ENCODE results near the gene CIDEA.
"Not testable (repeated sequence)": the region's sequence is repeated elsewhere in the genome, so short reads cannot be mapped to it uniquely, and the experiment has no call there.

Gene CIDEA, protein sequence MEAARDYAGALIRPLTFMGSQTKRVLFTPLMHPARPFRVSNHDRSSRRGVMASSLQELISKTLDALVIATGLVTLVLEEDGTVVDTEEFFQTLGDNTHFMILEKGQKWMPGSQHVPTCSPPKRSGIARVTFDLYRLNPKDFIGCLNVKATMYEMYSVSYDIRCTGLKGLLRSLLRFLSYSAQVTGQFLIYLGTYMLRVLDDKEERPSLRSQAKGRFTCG

DNA sequence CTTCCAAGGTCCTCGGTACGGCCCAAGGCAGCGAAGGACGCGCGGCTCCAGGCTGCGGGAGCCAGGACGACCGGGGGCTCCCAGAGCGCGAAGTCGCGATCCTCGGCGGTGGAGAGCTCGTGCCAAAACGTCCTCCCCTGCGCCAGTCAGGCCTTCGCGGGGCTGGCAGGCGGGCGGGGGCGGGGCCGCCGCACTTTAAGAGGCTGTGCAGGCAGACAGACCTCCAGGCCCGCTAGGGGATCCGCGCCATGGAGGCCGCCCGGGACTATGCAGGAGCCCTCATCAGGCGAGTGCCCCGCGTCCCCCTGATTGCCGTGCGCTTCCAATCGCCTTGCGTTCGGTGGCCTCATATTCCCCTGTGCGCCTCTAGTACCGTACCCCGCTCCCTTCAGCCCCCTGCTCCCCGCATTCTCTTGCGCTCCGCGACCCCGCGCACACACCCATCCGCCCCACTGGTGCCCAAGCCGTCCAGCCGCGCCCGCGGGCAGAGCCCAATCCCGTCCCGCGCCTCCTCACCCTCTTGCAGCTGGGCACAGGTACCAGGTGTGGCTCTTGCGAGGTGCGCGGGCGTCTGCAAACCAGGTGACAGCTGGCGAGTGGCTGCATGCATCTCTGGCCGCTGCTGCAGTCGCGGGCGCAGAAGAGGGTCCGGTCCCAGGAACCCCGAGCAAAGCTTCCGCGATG is at the start of gene CIDEA:
Gene CIDEA, plus strand, starts transcription at position 226 of the 684 bp plus-strand sequence. Its CDS starts 23 bp downstream, at position 249.
- peak; percentile 8 for DNase-seq

DNA sequence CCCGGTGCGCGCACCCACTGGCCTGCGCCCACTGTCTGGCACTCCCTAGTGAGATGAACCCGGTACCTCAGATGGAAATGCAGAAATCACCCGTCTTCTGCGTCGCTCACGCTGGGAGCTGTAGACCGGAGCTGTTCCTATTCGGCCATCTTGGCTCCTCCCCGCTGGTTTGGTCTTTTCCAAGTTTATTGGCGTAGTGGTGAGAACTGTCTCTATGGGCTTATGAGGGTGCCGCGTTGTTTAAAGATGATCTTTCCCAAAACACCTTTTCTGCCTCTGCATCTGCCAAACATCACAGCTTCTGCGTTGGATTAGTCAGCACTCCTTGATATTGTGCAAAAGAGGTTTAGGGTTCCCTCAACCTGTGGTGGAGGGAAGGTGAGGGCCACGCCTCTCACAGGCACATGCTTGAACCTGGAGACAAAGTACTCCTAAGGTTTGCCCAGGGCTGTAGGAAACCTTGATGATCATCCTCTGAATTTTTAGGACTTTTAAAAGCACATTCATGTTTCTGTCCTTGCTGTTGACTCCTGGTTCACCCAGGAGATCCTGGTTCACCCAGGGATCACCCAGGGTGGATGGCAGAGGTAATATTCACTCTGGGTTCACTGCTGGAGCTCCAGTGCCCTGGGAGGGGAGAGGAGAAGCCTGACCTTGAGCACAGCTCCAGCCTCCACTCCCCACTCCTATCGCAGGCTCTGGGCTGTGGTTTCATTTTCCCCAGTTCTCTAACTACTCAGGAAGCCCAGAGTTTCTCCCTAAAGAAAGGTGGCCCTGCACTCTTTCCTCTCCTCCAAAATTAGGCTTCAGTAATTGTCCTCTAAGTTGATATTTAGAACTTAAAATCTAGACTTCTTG is 45.6 kb upstream of the CIDEA start:
- DNase-seq: not testable (repeated sequence)

DNA sequence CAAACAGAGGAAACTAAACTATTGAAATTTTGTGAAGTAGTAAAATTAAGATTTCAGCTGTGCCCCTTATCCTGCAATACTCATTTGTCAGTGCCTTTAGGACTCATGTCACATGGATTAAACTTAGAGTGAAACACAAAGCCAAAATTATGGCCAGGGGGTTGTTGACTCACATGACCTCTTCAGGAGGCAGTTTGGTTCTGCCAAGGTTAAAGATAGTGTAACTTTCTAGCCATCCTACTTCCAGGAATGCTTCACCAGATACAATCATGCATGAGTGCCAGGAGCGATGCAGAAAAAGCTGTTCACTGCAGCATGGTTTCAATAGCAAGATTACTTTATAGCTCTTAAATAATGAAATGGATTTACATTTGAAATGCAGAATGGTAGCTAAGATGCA is 41.9 kb upstream of the CIDEA start:
- DNase-seq: not testable (repeated sequence)

DNA sequence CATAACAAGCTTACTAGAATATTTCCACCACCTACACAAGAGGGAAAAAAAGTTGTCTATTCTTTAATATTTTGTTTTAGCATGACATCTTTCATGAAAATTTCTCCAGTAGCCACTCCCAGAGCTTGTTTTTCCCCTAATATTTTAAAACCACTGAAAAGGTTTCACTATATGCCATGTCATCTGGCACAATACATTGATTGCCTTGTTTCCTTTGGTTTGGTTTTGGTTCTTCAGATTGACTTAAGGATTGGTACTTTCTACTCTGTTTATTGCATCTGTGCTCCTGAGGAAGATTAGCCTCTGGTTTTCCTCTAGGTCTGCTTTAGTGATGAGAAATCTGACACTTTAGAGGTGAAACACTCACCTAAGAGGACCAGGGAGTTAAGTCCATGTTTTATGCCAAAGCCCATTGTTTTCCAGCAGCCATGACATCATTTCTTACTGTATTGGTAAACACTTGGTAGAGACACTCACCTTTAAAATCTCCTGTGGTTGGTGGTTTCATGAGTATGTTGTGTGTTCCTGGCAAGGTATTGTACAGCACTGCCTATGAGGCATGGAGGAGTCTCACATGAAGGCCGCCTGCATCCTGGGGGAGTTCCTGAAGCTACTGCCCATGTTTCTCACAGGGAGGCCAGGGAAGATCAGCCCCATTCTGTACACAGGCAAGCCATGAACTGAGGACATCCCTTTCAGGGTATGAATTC is 39.7 kb upstream of the CIDEA start:
- not testable (repeated sequence) for DNase-seq

DNA sequence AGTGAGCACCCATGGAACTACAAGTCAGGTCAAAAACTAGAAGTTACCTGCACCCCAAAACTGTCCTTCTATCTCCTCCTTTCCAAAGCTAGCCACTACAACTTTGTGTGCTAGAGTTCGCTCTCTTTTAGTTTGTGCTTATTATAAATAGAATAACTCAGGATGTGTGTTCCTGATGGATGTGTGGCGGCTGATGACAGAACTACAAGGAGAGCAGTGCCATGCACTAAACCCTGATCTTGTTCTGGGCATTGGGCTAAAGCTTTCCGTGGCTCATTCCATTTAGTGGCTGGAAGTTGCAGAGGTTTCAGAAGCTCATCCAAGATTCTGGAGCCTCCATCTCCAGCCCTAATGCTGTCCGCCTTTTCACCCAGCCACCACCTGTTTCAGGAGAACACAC is 37.7 kb upstream of the CIDEA start:
- DNase-seq: not testable (repeated sequence)

DNA sequence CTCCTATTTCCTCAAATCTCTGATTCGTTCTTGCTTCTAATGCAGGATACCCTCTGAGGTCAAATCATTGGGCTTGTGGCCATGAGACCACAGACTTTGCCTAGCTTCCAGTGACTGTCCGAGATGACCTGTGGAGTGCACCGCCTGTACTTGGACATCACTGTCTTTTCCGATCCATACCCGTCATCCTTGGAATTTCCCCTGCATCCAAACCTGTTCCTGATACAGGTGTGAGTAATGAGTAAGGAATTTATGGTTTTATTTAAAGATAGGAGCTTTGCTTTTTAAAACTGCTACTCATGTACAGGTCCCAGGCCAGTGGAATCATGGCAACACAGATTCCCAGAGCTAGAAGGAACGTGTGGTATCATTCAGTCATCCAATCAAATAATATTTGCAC is 35.6 kb upstream of the CIDEA start:
- not testable (repeated sequence) for DNase-seq

DNA sequence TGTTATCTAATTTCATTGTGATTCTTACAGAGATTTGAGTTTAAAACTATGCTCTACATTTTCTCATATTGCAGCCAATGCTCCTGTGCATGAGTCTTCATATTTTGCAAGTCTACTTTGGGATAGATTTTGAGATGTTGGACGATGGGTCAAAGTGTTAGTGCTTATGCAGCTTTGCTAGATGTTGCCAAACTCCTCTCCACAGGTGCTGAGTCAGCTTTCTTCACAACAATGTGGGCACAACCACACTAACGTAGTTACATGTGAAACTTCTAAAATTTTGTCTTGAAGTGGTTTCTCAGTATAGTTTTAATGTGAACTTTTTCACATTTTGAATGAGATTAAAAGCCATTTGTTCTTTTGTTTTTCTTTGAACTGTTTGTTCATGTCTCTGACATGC is 32.1 kb upstream of the CIDEA start:
- DNase-seq: not testable (repeated sequence)

DNA sequence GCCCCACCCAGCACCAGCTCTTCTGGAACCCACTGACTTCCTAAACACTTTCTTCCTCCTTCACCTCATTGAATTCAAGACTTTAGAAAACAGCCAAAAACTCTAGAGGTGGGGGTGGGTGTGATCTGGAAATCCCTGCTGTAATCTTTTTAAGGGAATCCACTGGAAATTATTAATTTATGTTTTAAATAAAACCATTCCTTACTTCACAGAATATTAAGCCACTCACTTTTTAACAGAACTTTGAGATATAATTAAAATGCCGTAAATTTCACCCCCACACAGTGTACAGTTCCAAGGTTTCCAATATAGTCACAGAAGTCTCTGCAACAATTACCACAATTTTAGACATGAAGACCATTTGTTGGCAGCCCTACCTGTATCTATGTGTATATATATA is 30.8 kb upstream of the CIDEA start:
- DNase-seq: not testable (repeated sequence)

DNA sequence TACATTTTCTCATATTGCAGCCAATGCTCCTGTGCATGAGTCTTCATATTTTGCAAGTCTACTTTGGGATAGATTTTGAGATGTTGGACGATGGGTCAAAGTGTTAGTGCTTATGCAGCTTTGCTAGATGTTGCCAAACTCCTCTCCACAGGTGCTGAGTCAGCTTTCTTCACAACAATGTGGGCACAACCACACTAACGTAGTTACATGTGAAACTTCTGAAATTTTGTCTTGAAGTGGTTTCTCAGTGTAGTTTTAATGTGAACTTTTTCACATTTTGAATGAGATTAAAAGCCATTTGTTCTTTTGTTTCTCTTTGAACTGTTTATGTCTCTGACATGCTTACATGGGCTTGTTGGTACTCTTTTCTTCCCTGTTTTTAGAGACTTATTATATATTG is 27.4 kb upstream of the CIDEA start:
- not testable (repeated sequence) for DNase-seq

DNA sequence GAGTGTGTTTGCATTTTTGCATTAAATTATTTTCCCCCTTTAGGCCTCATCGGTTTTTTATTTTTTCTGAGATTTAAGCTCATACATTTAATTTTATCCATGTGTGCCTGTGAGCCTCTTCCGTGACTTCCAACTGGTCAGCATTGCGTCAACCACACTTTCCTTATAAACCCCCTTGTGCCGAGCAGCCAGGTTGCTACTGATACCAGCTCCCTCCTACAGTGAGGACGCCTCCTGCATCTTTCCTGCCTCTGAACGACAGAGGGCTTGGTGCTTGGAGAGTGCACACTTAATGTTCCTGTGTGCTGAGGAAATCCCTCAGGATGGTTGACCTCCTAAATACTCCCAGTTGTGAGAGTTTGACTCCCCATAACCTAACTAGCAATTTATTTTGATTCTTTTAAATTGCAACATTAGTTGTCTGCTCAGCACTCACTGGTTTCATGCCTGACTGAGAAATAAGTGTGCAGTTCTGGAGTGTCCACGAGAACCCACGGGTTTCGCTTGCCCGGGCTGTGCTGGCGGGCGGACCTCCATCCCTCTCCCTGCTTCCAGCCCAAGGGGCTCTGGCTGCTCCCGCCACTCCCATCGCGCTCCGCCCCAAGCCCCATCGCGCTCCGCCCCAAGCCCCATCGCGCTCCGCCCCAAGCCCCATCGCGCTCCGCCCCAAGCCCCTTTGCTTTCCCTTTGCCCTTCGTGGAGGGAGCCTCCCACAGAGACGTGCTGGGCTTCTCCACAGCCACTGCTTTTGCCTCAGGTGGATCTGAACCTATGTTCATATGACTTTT is 26.6 kb upstream of the CIDEA start:
- DNase-seq: not testable (repeated sequence)

DNA sequence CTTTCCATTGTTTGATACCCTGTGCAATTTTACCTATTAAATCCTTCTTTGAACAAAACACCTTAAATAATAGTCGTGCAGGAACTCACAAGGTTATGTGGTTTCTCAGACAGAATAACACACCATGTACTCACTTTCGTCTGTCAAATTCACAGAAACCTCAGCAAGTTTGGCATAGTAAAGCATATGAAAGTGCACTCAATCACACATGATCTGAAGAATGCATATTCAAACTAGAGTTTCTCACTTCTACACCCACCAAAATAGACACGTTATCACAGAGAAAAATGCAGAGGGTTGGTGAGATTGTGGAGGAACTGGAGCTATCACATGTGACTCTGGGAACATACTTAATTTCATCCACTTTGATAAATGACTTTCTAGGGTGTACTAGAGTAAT is 25.9 kb upstream of the CIDEA start:
- not testable (repeated sequence) for DNase-seq

DNA sequence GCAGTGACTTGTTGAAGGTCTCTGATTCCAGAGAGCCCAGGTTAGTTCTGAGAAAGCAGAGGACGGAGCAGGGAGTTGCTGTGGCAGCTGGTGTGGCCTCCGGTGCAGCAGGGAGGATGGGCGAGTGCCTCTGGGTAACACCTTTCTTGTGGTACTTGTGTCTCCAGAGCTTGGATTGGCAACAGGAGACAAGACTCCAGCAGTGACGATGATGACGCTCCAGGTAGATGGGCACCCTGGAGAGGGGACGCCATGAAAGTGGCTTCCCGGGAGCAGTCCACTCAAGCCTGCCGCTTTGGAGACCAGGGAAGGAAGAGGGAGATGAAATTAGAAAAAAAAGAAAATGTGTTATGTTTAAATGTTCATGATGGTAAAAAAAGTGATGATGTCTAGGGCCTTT is 23.6 kb upstream of the CIDEA start:
- not testable (repeated sequence) for DNase-seq

DNA sequence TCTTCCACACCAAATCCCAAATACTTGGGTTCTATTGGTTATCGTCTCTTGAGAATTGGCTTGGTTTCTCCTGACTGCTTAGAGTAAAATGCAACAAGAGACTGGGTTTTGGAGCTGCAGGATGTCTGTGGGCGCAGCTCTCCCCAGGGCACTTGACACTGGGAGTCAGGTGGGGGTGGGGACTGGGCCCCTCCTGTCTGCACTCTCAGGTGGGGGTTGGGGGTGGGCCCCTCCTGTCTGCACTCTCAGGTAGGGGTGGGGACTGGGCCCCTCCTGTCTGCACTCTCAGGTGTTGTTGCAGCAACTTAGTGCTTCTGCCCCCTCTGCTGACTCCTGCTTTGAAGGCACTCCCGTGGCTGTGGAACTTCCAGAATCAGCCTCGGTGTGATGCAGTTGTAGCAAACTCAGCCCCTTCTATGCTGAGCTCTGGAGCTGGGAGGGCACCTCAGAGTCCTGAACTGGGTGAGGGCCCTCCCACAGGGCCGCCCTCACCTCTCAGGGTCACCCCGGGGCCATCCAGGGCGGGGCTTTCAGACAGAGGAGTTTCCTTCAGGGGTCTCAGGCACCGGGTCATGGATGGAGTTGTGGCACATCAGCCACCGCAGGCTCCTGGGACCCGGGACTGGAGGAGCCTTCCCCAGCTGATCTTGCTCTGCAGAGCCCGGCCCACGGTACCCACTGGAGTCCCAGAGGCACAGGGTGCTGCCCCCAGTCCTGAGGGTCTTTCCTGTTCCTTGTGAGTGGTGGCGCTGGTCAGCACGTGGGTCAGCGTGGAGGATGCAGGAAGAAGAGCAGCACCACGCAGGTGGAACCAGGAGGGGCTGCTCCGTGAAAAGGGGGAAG is 22.9 kb upstream of the CIDEA start:
- DNase-seq: no peak

DNA sequence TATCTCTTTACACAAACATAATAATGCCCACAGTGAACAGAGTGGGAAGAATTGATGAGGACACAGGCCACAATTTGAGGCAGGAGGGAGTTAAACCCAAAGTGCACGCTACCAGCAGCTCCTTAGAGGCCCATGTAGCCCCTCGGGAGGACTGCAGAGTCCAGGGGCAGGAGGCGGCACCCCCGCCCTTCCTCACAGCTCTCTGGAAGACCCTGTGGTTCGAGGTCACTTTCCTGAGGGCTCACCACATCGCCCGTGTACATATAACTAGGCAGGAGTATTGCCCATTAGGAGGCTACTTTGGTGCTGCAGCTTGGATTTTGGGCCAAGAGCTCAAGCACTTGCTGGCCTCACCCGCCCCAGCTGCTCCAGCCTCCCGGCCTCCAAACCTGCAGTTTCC is 22.2 kb upstream of the CIDEA start:
- DNase-seq: no peak

DNA sequence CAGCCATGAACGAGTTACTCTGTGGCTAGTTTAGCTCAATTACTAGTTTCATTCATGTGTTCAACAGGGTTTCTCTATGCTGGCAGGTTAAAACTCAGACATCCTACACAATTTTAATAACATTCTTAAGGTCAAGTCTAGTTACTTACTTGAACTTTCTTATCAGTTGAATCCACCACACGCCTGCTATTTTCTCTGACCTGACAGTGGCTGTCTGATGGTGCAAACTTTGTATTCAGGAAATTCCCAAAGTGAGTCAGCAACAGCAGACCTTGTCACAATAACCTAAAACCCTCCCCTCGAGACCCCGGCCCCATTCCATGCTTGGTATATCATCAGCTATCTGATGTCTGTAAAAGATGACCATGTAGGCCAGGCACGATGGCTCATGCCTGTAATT is 20.8 kb upstream of the CIDEA start:
- DNase-seq: no peak

DNA sequence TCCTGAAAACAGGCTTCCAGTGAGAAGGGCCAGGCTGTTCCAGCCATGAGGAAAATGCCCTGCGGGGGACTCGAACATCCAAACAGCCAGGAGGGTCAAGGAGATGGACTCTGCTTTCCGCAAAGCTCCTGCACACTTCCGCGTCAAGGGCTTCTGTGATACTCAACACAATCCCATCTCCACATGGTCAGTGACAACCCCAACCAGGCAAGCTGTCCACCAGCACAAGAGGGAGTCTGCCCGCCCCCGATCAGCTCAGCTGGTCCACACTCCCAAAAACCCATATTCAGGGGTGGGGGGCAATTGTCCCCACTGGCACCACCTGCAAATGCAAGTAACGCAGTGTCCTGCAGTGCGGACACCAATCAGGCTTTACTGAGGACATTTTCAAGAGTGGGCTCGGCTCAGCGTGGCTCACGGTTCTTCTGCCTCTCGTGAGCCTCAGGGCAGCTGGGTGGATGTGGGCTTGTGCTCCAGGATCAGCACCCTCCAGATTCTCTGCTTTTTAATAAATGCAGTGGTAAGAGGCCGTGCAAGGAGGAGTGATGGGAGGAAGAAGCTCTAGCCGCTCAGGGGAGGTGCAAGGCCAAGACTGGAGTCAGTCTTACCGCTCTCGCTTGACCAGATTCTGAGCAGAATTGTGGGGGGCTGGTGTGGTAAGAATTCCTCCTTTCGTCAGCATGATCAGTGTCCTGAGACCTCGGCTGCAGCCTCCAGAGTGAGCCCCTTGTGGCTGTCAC is 19.5 kb upstream of the CIDEA start:
- no peak for DNase-seq

DNA sequence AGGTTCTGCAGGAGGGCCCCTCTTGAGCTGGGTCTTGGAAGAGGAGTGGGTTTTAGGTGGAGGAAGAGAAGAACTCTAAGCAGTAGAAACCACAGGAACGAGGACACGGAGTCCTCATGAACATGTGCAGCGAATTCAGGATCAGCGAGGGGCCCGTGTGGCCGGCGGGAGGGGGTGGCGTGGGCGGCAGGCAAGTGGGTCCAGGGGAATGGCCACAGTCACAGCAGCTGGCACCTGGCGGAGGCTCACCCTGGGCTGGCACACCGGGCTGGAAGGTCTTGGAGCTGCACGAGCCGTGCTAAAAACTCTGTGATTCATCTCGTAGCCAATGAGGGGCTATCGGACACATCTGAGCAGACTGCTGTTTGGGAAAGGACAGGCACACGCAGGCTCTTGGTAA is 18.0 kb upstream of the CIDEA start:
- DNase-seq: no peak

DNA sequence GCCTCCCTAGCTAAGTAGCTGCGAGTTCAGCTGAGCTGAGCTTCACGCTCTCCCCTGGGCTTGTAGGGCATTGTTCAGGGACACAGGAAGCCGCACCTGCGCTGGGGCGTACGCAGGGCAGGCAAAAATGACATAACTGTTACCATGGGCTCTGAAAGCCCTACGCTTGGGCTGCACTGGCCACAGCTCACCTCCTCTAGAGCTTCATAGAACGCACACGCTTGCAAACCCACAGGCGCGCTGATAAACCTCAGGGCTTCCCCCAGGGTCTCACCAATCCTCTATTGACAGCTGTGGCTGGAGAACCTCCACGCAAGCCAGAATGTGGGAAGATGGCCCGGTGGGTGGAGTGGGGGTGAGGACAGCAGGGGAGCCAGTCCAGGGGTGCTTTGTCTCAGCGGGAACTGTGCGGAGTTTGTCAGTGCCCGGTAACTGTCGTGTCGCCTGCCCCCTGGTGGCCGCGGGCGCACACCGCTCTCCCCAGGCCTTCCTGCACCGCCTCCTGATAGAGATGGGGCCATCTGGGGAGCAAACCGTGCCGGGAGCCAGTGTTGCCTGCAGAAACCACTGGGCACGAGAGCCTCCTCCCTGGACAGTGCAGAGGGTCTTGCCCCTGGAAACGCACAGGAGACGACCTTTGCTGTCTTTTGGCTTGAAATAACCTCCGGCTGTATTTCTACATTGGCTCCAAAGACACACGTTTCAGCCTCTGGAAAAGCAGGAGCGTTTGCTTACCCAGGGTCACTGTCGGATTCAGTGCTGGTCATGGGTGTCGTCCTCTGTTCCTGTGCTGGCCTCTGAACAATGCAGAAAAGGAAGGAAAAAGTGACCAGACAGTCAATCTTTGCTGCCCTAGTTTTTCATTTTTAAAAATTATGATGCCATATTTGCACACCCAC is 17.0 kb upstream of the CIDEA start:
- peak; percentile 49 for DNase-seq

DNA sequence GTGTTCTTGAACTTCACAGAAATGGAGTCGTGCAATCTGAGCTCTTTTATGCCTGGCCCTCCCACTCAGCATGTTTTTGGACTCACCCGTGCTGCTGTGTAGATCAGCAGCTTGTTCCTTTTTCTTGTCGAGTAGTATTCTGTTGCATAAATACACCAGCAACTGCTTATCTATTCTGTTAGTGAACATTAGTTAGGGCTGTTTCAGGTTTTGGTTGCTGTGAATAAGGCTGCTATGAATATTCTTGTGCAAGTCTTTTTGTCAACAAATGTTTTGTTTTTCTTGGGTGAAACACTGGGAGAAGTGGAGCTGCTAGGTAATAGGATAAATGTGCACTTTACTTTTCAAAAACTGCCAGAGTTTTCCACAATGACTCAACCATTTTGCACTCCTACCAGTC is 15.3 kb upstream of the CIDEA start:
- DNase-seq: no peak

Data from NCI-H1105 (cell line).